ENCODE results near the gene CAD. TPM values are rescaled to one million over a fixed set of nuclear protein-coding genes. Genes with fewer than 3 reads are reported as not detected.

The CAD gene
- total RNA-seq, 4 donors from 2014 or later = 2.7 to 10.2 (median 7.1) TPM

- Histone ChIP-seq H3K36me3 (peaks cover 4 to 75% of the 10 kb centered on the region in 2 donors), H3K27me3 (no peaks in the 10 kb centered on the region), H3K4me1 (peaks cover 7% of the 10 kb centered on the region in 2 donors), H3K4me3 (no peak overlapping the region), H3K9me3 (no peaks in the 10 kb centered on the region), H3K27ac (no peak overlapping the region)
- in situ Hi-C loops (cut with MboI; ENCODE audit: low sequenced_read_pairs in 4 of 4) = no loop called here
- intact Hi-C loops (cut with DNase I; ENCODE audit: low total_unique reads) = no loop called here
- DNase-seq (no peak), ATAC-seq (no peak)
- TF ChIP-seq POLR2A (IDR thresholded peaks at IDR 0.05) = no peak
- no peak for TF ChIP-seq CTCF (IDR thresholded peaks at IDR 0.05 in 4 of 5, conservative IDR thresholded peaks at IDR 0.05 in 1 of 5)
These were observed 24.8 kb downstream of the CAD start for GRCh38 chr2:27241761-27242613.

GRCh38 chr2:27242614-27242951 is 25.4 kb downstream of the CAD start:
- TF ChIP-seq POLR2A (IDR thresholded peaks at IDR 0.05) = no peak
- no peak for TF ChIP-seq CTCF (IDR thresholded peaks at IDR 0.05 in 4 of 5, conservative IDR thresholded peaks at IDR 0.05 in 1 of 5)
- Histone ChIP-seq H3K27me3 (no peaks in the 10 kb centered on the region), H3K36me3 (peaks cover 2 to 69% of the 10 kb centered on the region in 2 donors), H3K4me1 (peaks cover 7% of the 10 kb centered on the region in 2 donors), H3K4me3 (no peak overlapping the region), H3K9me3 (no peaks in the 10 kb centered on the region), H3K27ac (no peak overlapping the region)
- DNase-seq = no peak
- no peak for ATAC-seq
- in situ Hi-C loops (cut with MboI; ENCODE audit: low sequenced_read_pairs in 4 of 4) (no loop called here), intact Hi-C loops (cut with DNase I; ENCODE audit: low total_unique reads) (no loop called here)

- DNase-seq (no peak), ATAC-seq (no peak)
- H3K4me3 ChIP-seq = no peak overlapping the region
- H3K27ac ChIP-seq = no peak overlapping the region
- no peaks in the 10 kb centered on the region for H3K27me3 ChIP-seq
- in situ Hi-C loops (cut with MboI; ENCODE audit: low sequenced_read_pairs in 4 of 4) (no loop called here), intact Hi-C loops (cut with DNase I; ENCODE audit: low total_unique reads) (no loop called here)
- H3K36me3 ChIP-seq = peaks cover 0 to 60% of the 10 kb centered on the region in 2 donors
- TF ChIP-seq CTCF (IDR thresholded peaks at IDR 0.05 in 4 of 5, conservative IDR thresholded peaks at IDR 0.05 in 1 of 5) (no peak), POLR2A (IDR thresholded peaks at IDR 0.05) (no peak)
- H3K9me3 ChIP-seq = no peaks in the 10 kb centered on the region
- H3K4me1 ChIP-seq = peaks cover 7% of the 10 kb centered on the region in 2 donors
These were observed 26.4 kb downstream of the CAD start for GRCh38 chr2:27243391-27244130.

GRCh38 chr2:27245116-27245515 is 27.9 kb downstream of the CAD start:
- in situ Hi-C loops (cut with MboI; ENCODE audit: low sequenced_read_pairs in 4 of 4) (no loop called here), intact Hi-C loops (cut with DNase I; ENCODE audit: low total_unique reads) (no loop called here)
- H3K36me3 ChIP-seq = peaks cover 0 to 44% of the 10 kb centered on the region in 2 donors
- H3K27ac ChIP-seq = no peak overlapping the region
- DNase-seq (no peak), ATAC-seq (no peak)
- H3K9me3 ChIP-seq = no peaks in the 10 kb centered on the region
- H3K27me3 ChIP-seq = no peaks in the 10 kb centered on the region
- no peak overlapping the region for H3K4me3 ChIP-seq
- peaks cover 7% of the 10 kb centered on the region in 2 donors for H3K4me1 ChIP-seq
- no peak for TF ChIP-seq POLR2A (IDR thresholded peaks at IDR 0.05)
- TF ChIP-seq CTCF (IDR thresholded peaks at IDR 0.05 in 4 of 5, conservative IDR thresholded peaks at IDR 0.05 in 1 of 5) = no peak
